Right cardiac atrium (tissue), 5 donors: Measurements from ENCODE around the gene CERCAM. TPM values are rescaled to one million over a fixed set of nuclear protein-coding genes. Genes with fewer than 3 reads are reported as not detected.

Experiments used
- ATAC-seq, 2 donors: fragments of 200-7000 bp; cut with Tn5 transposase; one replicate each; pipeline versions ENCODE4 v1.8.0 to v1.9.1; 2020; ENCODE audit warnings: moderate library complexity in 2 of 2, mild to moderate bottlenecking in 1 of 2
- DNase-seq, 3 donors: peaks; one replicate each; pipeline ENCODE4 v3.0.0-alpha.2; 2020
- H3K27ac ChIP-seq: one replicate; pipeline ENCODE4 v1.5.1; 2013; ENCODE audit warnings: mild to moderate bottlenecking, low read length, control low read depth, moderate library complexity
- H3K27me3 ChIP-seq: one replicate; pipeline ENCODE4 v1.6.1; 2013; ENCODE audit not compliant: control insufficient read depth, insufficient read depth
- H3K4me1 ChIP-seq: one replicate; pipeline ENCODE4 v1.6.1; 2013; ENCODE audit warnings: low read length; ENCODE audit not compliant: control insufficient read depth, insufficient read depth
- H3K4me3 ChIP-seq: one replicate; pipeline ENCODE4 v1.5.1; 2013; ENCODE audit warnings: low read length, control low read depth
- H3K9me3 ChIP-seq: one replicate; pipeline ENCODE4 v1.6.1; 2013; ENCODE audit warnings: low read length; ENCODE audit not compliant: control insufficient read depth
- WGBS: extraction: QIAGEN DNeasy Blood & Tissue Kit; methylation state at CpG from one replicate; pipeline ENCODE4 v1.1.7; 2013; 5-methylcytosine and 5-hydroxymethylcytosine counted together
- intact Hi-C, 4 donors: fragments of 100-400 bp; cut with DNase I; formaldehyde crosslinking; loops; one replicate each; pipeline versions ENCODE4 v1.11.0 to v1.14.0; 2022 to 2023
- long read RNA-seq, 4 donors: library from polyadenylated mRNA; unstranded; transcript quantifications; one replicate each; pipeline ENCODE4 v2.0.0, GENCODE V29; 2020 to 2021
- polyA plus RNA-seq: library from polyadenylated mRNA; stranded (reverse); fragments of 200-250 nt; gene quantifications from one replicate; pipeline ENCODE4 v1.2.3, GENCODE V29; 2013
- total RNA-seq, 4 donors: library from RNA; stranded (reverse); fragmentation: NEBNext Ultra II Directional; extraction: Animal tissue kit (Norgen Biotek cat#: 25700); gene quantifications; one replicate each; pipeline ENCODE4 v1.2.1, GENCODE V29; 2021
- donor health status: healthy with polysubstance abuse.
- donor health status: DM: no; HTN: yes; CAD: no.
- donor health status: DM: no; HTN: no; CAD: no.
- donor health status: DM: no; HTN: yes; CAD: no; lungs with severe emphysema.
- donor health status: DM: yes; HTN: yes; CAD: no.

The CERCAM gene, protein sequence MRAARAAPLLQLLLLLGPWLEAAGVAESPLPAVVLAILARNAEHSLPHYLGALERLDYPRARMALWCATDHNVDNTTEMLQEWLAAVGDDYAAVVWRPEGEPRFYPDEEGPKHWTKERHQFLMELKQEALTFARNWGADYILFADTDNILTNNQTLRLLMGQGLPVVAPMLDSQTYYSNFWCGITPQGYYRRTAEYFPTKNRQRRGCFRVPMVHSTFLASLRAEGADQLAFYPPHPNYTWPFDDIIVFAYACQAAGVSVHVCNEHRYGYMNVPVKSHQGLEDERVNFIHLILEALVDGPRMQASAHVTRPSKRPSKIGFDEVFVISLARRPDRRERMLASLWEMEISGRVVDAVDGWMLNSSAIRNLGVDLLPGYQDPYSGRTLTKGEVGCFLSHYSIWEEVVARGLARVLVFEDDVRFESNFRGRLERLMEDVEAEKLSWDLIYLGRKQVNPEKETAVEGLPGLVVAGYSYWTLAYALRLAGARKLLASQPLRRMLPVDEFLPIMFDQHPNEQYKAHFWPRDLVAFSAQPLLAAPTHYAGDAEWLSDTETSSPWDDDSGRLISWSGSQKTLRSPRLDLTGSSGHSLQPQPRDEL
- total RNA-seq (10 to 100 TPM; 12.8 to 23.2 (median 17.7) TPM), polyA plus RNA-seq (12.3 TPM)
- long read RNA-seq, donor 1, transcript CERCAM-201 (13 exons, 2,685 nt), result major isoform, 21 of 42 reads
- long read RNA-seq, donor 1, partial matches to known transcripts, result 15 of 42 reads
- long read RNA-seq, donor 1, other reads (novel, unspliced or antisense), result 6 of 42 reads
- long read RNA-seq, donor 2, transcript CERCAM-201 (13 exons, 2,685 nt), result major isoform, 18 of 24 reads
- long read RNA-seq, donor 2, partial matches to known transcripts, result 3 of 24 reads
- long read RNA-seq, donor 2, other reads (novel, unspliced or antisense), result 3 of 24 reads
- long read RNA-seq, donor 3, transcript CERCAM-201 (13 exons, 2,685 nt), result major isoform, 63 of 85 reads
- long read RNA-seq, donor 3, partial matches to known transcripts, result 9 of 85 reads
- long read RNA-seq, donor 3, other reads (novel, unspliced or antisense), result 13 of 85 reads
- long read RNA-seq, donor 4, transcript CERCAM-201 (13 exons, 2,685 nt), result major isoform, 15 of 23 reads
- long read RNA-seq, donor 4, partial matches to known transcripts, result 4 of 23 reads
- long read RNA-seq, donor 4, other reads (novel, unspliced or antisense), result 4 of 23 reads

- intact Hi-C loops, result no loop called here
- Histone ChIP-seq H3K27me3 (no peaks in the 10 kb centered on the region), H3K4me3 (peak within 1 kb of the TSS; percentile 90), H3K27ac (peak within 1 kb of the TSS; percentile 7), H3K9me3 (no peaks in the 10 kb centered on the region), H3K4me1 (peaks cover 4% of the 10 kb centered on the region)
- under 1% methylated on average over 59 of the region's 59 CpGs for WGBS
- ATAC-seq (peak; percentile 91 to 92), DNase-seq (peak; percentile 69 to 89 (median 87))
These were observed at the start of gene CERCAM for GRCh38 chr9:128420651-128421481. TSS of gene CERCAM (plus strand) at chr9:128420857. CDS start at chr9:128420878, 21 bp downstream.

- ATAC-seq, result no peak
- intact Hi-C loops, result loop anchor here in 1 of 4 donors (10.0 kb wide), 1 partner anchor 323 kb away; no protein-coding TSS in a partner anchor
- H3K4me3 ChIP-seq, result peak overlapping the region; percentile 77
- H3K9me3 ChIP-seq, result no peaks in the 10 kb centered on the region
- under 1% methylated on average over 10 of the region's 10 CpGs for WGBS
- DNase-seq, result no peak
- H3K4me1 ChIP-seq, result peaks cover 4% of the 10 kb centered on the region
- peak overlapping the region; percentile 94 for H3K27ac ChIP-seq
- H3K27me3 ChIP-seq, result no peaks in the 10 kb centered on the region
These were observed 49.0 kb upstream of the CERCAM start for GRCh38 chr9:128371630-128372117.

DNA sequence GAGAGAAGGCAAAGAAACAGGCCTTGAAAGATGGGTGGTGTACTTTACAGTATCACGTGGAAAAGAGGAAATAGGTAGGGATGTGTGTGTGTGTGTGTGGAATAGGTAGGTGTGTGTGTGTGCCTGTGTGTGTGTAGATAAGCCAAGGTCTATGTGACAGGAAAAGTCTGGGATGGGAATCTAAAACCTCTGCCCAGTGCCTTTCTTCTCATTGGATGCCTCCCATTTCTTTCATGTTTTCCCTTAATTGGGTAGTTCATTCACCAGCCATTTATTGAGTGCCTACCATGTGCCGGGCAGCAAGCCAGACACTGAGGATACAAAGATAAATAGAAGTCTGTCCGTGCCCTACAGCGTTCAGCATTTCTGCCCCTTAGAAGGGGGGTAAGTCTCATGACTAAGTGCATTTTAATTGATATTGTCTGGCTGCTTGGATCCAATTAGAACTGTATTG lies 48.4 kb upstream of the CERCAM start:
- intact Hi-C loops, result loop anchor here in 1 of 4 donors (10.0 kb wide), 1 partner anchor 323 kb away; no protein-coding TSS in a partner anchor
- DNase-seq (no peak), ATAC-seq (no peak)
- 32% methylated on average over 4 of the region's 4 CpGs for whole genome bisulfite sequencing
- H3K27me3 ChIP-seq, result no peaks in the 10 kb centered on the region
- peak overlapping the region; percentile 77 for H3K4me3 ChIP-seq
- no peak overlapping the region for H3K27ac ChIP-seq
- H3K9me3 ChIP-seq, result no peaks in the 10 kb centered on the region
- H3K4me1 ChIP-seq, result peaks cover 4% of the 10 kb centered on the region

DNA sequence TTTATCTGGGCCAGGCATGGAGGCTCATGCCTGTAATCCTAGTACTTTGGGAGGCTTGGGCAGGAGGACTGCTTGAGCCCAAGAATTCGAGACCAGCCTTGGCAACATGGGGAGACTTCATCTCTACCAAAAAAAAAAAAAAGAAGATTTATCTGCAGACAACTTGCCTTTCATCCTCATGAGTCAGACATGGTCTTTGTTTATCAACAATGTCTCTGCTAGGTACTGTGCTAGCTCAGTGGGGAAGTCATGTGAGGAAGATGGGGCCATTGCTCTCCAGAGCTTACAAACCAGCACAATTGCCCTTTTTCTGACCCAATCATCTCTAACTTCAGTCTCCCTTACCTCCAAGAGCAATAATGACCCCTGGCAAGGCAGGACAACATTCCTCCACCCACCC lies 47.9 kb upstream of the CERCAM start:
- Histone ChIP-seq H3K27ac (no peak overlapping the region), H3K9me3 (no peaks in the 10 kb centered on the region), H3K4me3 (no peak overlapping the region), H3K4me1 (peaks cover 4% of the 10 kb centered on the region), H3K27me3 (no peaks in the 10 kb centered on the region)
- ATAC-seq (no peak), DNase-seq (no peak)
- WGBS, result 91% methylated on average over 1 of the region's 1 CpG
- intact Hi-C loops, result loop anchor here in 1 of 4 donors (10.0 kb wide), 1 partner anchor 322 kb away; no protein-coding TSS in a partner anchor

- 81% methylated on average over 9 of the region's 9 CpGs for WGBS
- no peak overlapping the region for H3K4me3 ChIP-seq
- no peak overlapping the region for H3K27ac ChIP-seq
- DNase-seq (no peak), ATAC-seq (no peak)
- peaks cover 4% of the 10 kb centered on the region for H3K4me1 ChIP-seq
- H3K9me3 ChIP-seq, result no peaks in the 10 kb centered on the region
- intact Hi-C loops, result loop anchor here in 1 of 4 donors (10.0 kb wide), 1 partner anchor 321 kb away; no protein-coding TSS in a partner anchor
- no peaks in the 10 kb centered on the region for H3K27me3 ChIP-seq
These were observed 46.4 kb upstream of the CERCAM start for GRCh38 chr9:128374221-128374675.

GRCh38 chr9:128375865-128376264 lies 44.8 kb upstream of the CERCAM start:
- 83% methylated on average over 5 of the region's 5 CpGs for WGBS
- Histone ChIP-seq H3K4me3 (no peak overlapping the region), H3K4me1 (peaks cover 4% of the 10 kb centered on the region), H3K9me3 (no peaks in the 10 kb centered on the region), H3K27ac (no peak overlapping the region), H3K27me3 (no peaks in the 10 kb centered on the region)
- intact Hi-C loops, result loop anchor here in 1 of 4 donors (10.0 kb wide), 1 partner anchor 319 kb away; no protein-coding TSS in a partner anchor
- DNase-seq (no peak), ATAC-seq (no peak)

- DNase-seq (no peak), ATAC-seq (no peak)
- no peaks in the 10 kb centered on the region for H3K27me3 ChIP-seq
- intact Hi-C loops, result no loop called here
- no peak overlapping the region for H3K27ac ChIP-seq
- WGBS, result 58% methylated on average over 6 of the region's 6 CpGs
- H3K4me1 ChIP-seq, result no peaks in the 10 kb centered on the region
- no peak overlapping the region for H3K4me3 ChIP-seq
- H3K9me3 ChIP-seq, result no peaks in the 10 kb centered on the region
These were observed 38.4 kb upstream of the CERCAM start for GRCh38 chr9:128382261-128382660.

DNA sequence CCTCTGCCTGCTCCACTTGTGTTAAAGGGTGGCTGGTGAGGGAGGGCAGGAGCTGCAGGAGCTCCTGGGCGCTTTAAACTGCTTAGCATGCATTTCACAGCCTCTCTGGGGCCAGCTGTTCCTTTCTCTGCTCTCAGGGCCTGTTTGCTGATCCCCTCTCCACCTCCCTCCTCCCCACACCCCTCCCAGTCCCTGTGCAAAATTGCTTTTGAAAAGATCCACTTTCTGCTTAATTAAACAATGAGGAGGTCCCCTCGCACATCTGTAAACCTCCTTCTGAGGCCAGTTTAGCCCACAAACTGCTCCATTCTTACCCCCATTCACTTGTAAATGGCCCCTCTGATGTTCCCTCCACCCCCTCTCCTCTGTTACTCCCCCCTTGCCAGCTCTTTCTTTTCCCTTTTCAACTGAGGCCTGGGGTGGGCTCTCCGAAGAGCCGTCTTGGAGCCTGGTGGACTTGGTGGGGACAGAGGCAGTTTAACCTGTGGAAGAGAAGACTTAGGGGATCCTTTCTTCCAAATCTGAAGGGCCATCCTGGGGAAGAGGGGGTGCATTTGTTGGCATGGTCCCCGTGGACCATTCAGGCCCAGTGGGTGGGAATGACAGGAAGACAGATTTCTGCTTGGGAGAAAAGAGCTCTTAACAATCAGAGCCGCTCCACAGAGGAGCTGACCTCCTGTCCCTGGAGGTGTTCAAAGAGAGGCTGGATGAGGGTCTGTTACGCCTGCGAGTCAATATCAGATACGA lies 37.5 kb upstream of the CERCAM start:
- intact Hi-C loops, result no loop called here

DNA sequence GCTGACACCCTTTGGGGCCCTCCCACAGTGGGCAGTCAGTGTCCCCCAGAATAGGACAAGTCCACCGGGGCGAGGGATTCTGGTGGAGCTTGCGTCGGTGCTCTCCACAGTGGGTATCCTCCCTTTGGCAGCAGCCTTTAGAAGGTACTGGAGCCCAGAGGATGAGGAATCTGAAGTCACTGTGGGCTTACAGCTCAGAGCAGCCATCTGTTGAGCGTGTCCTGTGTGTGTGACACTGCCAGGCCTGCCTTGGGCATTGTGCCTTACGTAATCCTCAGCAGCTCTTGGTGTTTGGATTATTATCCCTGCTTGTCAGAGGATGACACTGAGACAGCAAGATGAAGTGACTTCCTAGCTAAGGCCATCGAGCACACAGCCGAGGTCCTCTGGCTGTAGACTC lies 36.9 kb upstream of the CERCAM start:
- ATAC-seq (no peak), DNase-seq (no peak)
- Histone ChIP-seq H3K4me1 (no peaks in the 10 kb centered on the region), H3K27me3 (no peaks in the 10 kb centered on the region), H3K27ac (no peak overlapping the region), H3K4me3 (no peak overlapping the region), H3K9me3 (no peaks in the 10 kb centered on the region)
- 85% methylated on average over 8 of the region's 8 CpGs for WGBS
- intact Hi-C loops, result no loop called here

More for the DNA sequence above, 37.5 kb upstream of the CERCAM start:
- Histone ChIP-seq H3K27ac (no peak overlapping the region), H3K4me3 (no peak overlapping the region), H3K4me1 (no peaks in the 10 kb centered on the region), H3K9me3 (no peaks in the 10 kb centered on the region), H3K27me3 (no peaks in the 10 kb centered on the region)
- WGBS, result 75% methylated on average over 9 of the region's 9 CpGs
- ATAC-seq (no peak), DNase-seq (no peak)
